Neural cell (in vitro differentiated cells): ENCODE data around the gene SETD6. TPM values are rescaled to one million over a fixed set of nuclear protein-coding genes. Genes with fewer than 3 reads are reported as not detected.

Source experiments
- H2AFZ ChIP-seq: fragments of 200-600, 300-800 bp; sonication (generic), shearing (Covaris generic); 2 replicates; pipeline ENCODE4 v1.6.0; 2014; ENCODE audit warnings: low read depth, mild to moderate bottlenecking, antibody characterized with exemption, low read length, moderate library complexity
- H3F3A ChIP-seq: fragments of 200-600 bp; shearing (Covaris generic); 2 replicates; pipeline ENCODE4 v1.6.1; 2016; ENCODE audit warnings: mild to moderate bottlenecking, moderate library complexity, mixed read lengths, antibody characterized with exemption, low read length; ENCODE audit not compliant: insufficient read depth, poor library complexity, severe bottlenecking
- H3K27ac ChIP-seq: fragments of 200-600, 300-800 bp; sonication (generic), shearing (Covaris generic); 2 replicates; pipeline ENCODE4 v1.5.1; 2014; ENCODE audit warnings: mild to moderate bottlenecking, low read length, moderate library complexity
- H3K27me3 ChIP-seq: fragments of 300-800, 200-600 bp; sonication (generic), shearing (Covaris generic); 2 replicates; pipeline ENCODE4 v1.6.0; 2014; ENCODE audit warnings: mild to moderate bottlenecking, low read depth, low read length, moderate library complexity; ENCODE audit not compliant: insufficient read depth
- H3K36me3 ChIP-seq: fragments of 300-800, 200-600 bp; sonication (generic), shearing (Covaris generic); 2 replicates; pipeline ENCODE4 v1.5.1; 2014; ENCODE audit warnings: mild to moderate bottlenecking, antibody characterized with exemption, low read length, moderate library complexity; ENCODE audit not compliant: insufficient read depth
- H3K4me2 ChIP-seq: fragments of 300-800, 200-600 bp; sonication (generic), shearing (Covaris generic); 2 replicates; pipeline ENCODE4 v1.6.0; 2014; ENCODE audit warnings: mild to moderate bottlenecking, low read length
- H3K4me3 ChIP-seq: fragments of 300-800, 200-600 bp; sonication (generic), shearing (Covaris generic); 2 replicates; pipeline ENCODE4 v1.5.1; 2014; ENCODE audit warnings: mild to moderate bottlenecking, low read length, moderate library complexity
- H3K79me2 ChIP-seq: fragments of 200-600 bp; shearing (Covaris generic); replicated peaks from 2 replicates; pipeline ENCODE4 v1.6.0; 2014; ENCODE audit warnings: mild to moderate bottlenecking, low read length, moderate library complexity; ENCODE audit not compliant: insufficient read depth
- H3K9ac ChIP-seq: fragments of 300-800, 200-600 bp; sonication (generic), shearing (Covaris generic); 2 replicates; pipeline ENCODE4 v1.6.1; 2016; ENCODE audit warnings: mild to moderate bottlenecking, low read length, mixed read lengths
- H3K9me2 ChIP-seq: fragments of 200-600 bp; shearing (Covaris generic); 2 replicates; pipeline ENCODE4 v1.6.1; 2016; ENCODE audit warnings: mild to moderate bottlenecking, low read length, mixed read lengths; ENCODE audit not compliant: insufficient read depth
- H3K9me3 ChIP-seq: fragments of 200-600, 300-800 bp; sonication (generic), shearing (Covaris generic); 2 replicates; pipeline ENCODE4 v1.6.1; 2016; ENCODE audit warnings: mild to moderate bottlenecking, mixed run types, low read length, moderate library complexity, mixed read lengths
- H4K20me1 ChIP-seq: fragments of 200-600 bp; shearing (Covaris generic); 2 replicates; pipeline ENCODE4 v1.6.1; 2016; ENCODE audit warnings: mild to moderate bottlenecking, mixed run types; ENCODE audit not compliant: insufficient read depth
- EP300 ChIP-seq: fragments of 450-650 bp; conservative IDR thresholded peaks from 2 replicates; pipeline ENCODE4 v1.6.1; 2014; ENCODE audit warnings: antibody characterized with exemption, mild to moderate bottlenecking, moderate library complexity; ENCODE audit not compliant: poor library complexity, severe bottlenecking
- EZH2 ChIP-seq: fragments of 200-600, 300-800 bp; shearing (Covaris generic), sonication (generic); IDR thresholded peaks from 2 replicates; pipeline ENCODE4 v1.6.1; 2014; ENCODE audit warnings: antibody characterized with exemption, low read length, borderline replicate concordance, mild to moderate bottlenecking; ENCODE audit not compliant: insufficient read depth, poor library complexity, severe bottlenecking
- MXI1 ChIP-seq: fragments of 450-650 bp; conservative IDR thresholded peaks from 2 replicates; pipeline ENCODE4 v1.6.1; 2014; ENCODE audit warnings: antibody characterized with exemption, mild to moderate bottlenecking; ENCODE audit not compliant: poor library complexity, severe bottlenecking
- POLR2AphosphoS5 ChIP-seq: IDR thresholded peaks from 2 replicates; pipeline ENCODE4 v1.6.1; 2012
- RAD21 ChIP-seq: fragments of 450-650 bp; conservative IDR thresholded peaks from 2 replicates; pipeline ENCODE4 v1.6.1; 2014; ENCODE audit warnings: antibody characterized with exemption, mild to moderate bottlenecking, moderate library complexity
- SMC3 ChIP-seq: fragments of 450-650 bp; conservative IDR thresholded peaks from 2 replicates; pipeline ENCODE4 v1.6.1; 2014; ENCODE audit warnings: antibody characterized with exemption, mild to moderate bottlenecking, moderate library complexity; ENCODE audit not compliant: poor library complexity
- TAF1 ChIP-seq: IDR thresholded peaks from 2 replicates; pipeline ENCODE4 v1.6.1; 2012; ENCODE audit warnings: low read depth
- polyA plus RNA-seq: library from polyadenylated mRNA; depleted of rRNA; stranded (reverse); fragments of >200 nt; gene quantifications from 2 replicates; pipeline ENCODE4 v1.2.3, GENCODE V29; 2014
- TF ChIP-seq, protein P1 (sequence below): IDR thresholded peaks from 2 replicates; pipeline ENCODE4 v1.6.1; 2012; ENCODE audit warnings: borderline replicate concordance
- TF ChIP-seq, protein P2 (sequence below): fragments of 450-650 bp; IDR thresholded peaks from 2 replicates; pipeline ENCODE4 v1.5.1; 2014; ENCODE audit warnings: antibody characterized with exemption, mild to moderate bottlenecking, moderate library complexity; ENCODE audit not compliant: poor library complexity, severe bottlenecking

The SETD6 gene
- polyA plus RNA-seq, 1 donor from 2014 or later, result 61.2 TPM

DNA sequence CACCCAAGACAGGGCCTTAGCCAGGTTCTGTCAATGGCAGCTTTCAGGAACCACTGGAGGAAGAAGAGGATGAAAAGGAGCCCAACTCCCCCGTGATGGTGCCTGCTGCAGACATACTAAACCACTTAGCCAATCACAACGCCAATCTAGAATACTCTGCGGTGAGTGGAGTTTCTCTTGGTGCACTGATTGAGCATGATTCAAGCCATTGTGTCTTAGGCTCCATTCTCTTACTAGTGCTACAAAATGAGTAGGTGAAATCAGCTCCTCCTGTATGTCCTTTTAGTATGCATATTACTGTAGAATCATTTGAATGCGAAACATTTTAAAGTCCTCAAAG, 1.4 kb downstream of the SETD6 start:
- Histone ChIP-seq H2AFZ (no peak overlapping the region), H3K27me3 (no peaks in the 10 kb centered on the region), H3K4me3 (peak overlapping the region; percentile 90), H3K36me3 (peaks cover 17% of the 10 kb centered on the region), H3K9me3 (no peaks in the 10 kb centered on the region), H3K9ac (peak overlapping the region; percentile 71), H3K27ac (no peak overlapping the region), H3F3A (no peaks in the 10 kb centered on the region), H3K79me2 (peaks cover 6% of the 10 kb centered on the region), H4K20me1 (no peaks in the 10 kb centered on the region), H3K9me2 (no peaks in the 10 kb centered on the region), H3K4me2 (no peak overlapping the region)
- TF ChIP-seq RAD21 (no peak), SMC3 (no peak)

DNA sequence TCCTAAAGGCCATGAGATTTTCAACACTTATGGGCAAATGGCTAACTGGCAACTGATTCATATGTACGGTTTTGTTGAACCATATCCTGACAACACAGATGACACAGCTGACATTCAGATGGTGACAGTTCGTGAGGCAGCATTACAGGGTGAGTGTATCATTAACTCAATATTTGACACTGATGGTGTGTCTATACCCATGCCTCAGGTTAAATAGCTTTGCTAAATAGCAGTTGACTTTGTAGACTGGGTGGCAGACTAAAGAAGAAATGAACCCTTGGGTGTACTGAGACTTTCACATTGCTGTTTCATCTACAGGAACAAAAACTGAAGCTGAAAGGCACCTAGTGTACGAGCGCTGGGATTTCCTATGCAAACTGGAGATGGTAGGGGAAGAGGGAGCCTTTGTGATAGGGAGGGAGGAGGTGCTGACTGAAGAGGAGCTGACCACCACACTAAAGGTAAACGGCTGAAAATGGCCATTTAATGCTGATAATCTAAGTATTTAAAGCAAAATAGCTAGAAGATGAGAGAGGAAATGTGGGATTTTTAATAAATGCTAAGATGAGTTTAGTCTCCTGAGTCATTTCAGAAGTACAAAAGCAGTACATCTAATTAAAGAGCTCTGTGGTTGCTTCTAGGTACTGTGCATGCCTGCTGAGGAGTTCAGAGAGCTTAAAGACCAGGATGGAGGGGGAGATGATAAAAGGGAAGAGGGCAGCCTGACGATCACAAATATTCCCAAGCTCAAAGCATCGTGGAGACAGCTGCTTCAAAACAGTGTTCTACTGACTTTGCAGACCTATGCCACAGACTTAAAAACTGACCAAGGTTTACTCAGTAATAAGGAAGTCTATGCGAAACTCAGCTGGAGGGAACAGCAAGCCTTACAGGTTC, 3.0 kb downstream of the SETD6 start:
- TF ChIP-seq TAF1 (no peak), EZH2 (no peak), RAD21 (no peak), SMC3 (no peak), MXI1 (no peak), POLR2AphosphoS5 (no peak), EP300 (no peak)
- TF ChIP-seq, protein P1, sequence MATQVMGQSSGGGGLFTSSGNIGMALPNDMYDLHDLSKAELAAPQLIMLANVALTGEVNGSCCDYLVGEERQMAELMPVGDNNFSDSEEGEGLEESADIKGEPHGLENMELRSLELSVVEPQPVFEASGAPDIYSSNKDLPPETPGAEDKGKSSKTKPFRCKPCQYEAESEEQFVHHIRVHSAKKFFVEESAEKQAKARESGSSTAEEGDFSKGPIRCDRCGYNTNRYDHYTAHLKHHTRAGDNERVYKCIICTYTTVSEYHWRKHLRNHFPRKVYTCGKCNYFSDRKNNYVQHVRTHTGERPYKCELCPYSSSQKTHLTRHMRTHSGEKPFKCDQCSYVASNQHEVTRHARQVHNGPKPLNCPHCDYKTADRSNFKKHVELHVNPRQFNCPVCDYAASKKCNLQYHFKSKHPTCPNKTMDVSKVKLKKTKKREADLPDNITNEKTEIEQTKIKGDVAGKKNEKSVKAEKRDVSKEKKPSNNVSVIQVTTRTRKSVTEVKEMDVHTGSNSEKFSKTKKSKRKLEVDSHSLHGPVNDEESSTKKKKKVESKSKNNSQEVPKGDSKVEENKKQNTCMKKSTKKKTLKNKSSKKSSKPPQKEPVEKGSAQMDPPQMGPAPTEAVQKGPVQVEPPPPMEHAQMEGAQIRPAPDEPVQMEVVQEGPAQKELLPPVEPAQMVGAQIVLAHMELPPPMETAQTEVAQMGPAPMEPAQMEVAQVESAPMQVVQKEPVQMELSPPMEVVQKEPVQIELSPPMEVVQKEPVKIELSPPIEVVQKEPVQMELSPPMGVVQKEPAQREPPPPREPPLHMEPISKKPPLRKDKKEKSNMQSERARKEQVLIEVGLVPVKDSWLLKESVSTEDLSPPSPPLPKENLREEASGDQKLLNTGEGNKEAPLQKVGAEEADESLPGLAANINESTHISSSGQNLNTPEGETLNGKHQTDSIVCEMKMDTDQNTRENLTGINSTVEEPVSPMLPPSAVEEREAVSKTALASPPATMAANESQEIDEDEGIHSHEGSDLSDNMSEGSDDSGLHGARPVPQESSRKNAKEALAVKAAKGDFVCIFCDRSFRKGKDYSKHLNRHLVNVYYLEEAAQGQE, result no peak
- TF ChIP-seq, protein P2, sequence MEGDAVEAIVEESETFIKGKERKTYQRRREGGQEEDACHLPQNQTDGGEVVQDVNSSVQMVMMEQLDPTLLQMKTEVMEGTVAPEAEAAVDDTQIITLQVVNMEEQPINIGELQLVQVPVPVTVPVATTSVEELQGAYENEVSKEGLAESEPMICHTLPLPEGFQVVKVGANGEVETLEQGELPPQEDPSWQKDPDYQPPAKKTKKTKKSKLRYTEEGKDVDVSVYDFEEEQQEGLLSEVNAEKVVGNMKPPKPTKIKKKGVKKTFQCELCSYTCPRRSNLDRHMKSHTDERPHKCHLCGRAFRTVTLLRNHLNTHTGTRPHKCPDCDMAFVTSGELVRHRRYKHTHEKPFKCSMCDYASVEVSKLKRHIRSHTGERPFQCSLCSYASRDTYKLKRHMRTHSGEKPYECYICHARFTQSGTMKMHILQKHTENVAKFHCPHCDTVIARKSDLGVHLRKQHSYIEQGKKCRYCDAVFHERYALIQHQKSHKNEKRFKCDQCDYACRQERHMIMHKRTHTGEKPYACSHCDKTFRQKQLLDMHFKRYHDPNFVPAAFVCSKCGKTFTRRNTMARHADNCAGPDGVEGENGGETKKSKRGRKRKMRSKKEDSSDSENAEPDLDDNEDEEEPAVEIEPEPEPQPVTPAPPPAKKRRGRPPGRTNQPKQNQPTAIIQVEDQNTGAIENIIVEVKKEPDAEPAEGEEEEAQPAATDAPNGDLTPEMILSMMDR, result no peak
- H3K9me2 ChIP-seq, result no peaks in the 10 kb centered on the region
- H2AFZ ChIP-seq, result no peak overlapping the region
- H3K4me2 ChIP-seq, result no peak overlapping the region
- H3K27me3 ChIP-seq, result no peaks in the 10 kb centered on the region
- H3K79me2 ChIP-seq, result peaks cover 6% of the 10 kb centered on the region
- no peaks in the 10 kb centered on the region for H3K9me3 ChIP-seq
- H3K27ac ChIP-seq, result no peak overlapping the region
- no peaks in the 10 kb centered on the region for H3F3A ChIP-seq
- H4K20me1 ChIP-seq, result no peaks in the 10 kb centered on the region
- H3K4me3 ChIP-seq, result no peak overlapping the region
- H3K9ac ChIP-seq, result no peak overlapping the region
- H3K36me3 ChIP-seq, result peaks cover 21% of the 10 kb centered on the region
